Activated CD8-positive, alpha-beta memory T cell treated with anti-CD3 and anti-CD28 coated beads, Interleukin-2, amount 10 ng/mL, durations not matched to agents 7 days and 5 days (primary cell): ENCODE results near the gene SMAD7. TPM values are rescaled to one million over a fixed set of nuclear protein-coding genes. Genes with fewer than 3 reads are reported as not detected.

ENCODE experiments used
- ATAC-seq: fragments of 150-1000 bp; cut with Tn5 transposase; one replicate; pipeline ENCODE4 v1.10.0; 2021; ENCODE audit warnings: moderate library complexity
- CTCF ChIA-PET: fragments of 350-600 bp; sonication (Branson Sonifier 250); formaldehyde crosslinking; loops from one replicate; lab custom pipeline; 2021; ENCODE audit warnings: antibody characterized with exemption; lab: Charles Lee
- DNase-seq: peaks from one replicate; pipeline ENCODE4 v3.0.0-alpha.2; 2020
- H3K27ac Mint-ChIP-seq: one replicate; pipeline ENCODE4 v1.8.0; 2021; ENCODE audit warnings: mild to moderate bottlenecking, mixed read lengths
- H3K27me3 Mint-ChIP-seq: one replicate; pipeline ENCODE4 v1.8.0; 2021; ENCODE audit warnings: mixed read lengths
- H3K36me3 Mint-ChIP-seq: one replicate; pipeline ENCODE4 v1.8.0; 2021; ENCODE audit warnings: mild to moderate bottlenecking, mixed read lengths
- H3K4me1 Mint-ChIP-seq: one replicate; pipeline ENCODE4 v1.8.0; 2021; ENCODE audit warnings: mixed read lengths
- H3K4me3 Mint-ChIP-seq: one replicate; pipeline ENCODE4 v1.8.0; 2021; ENCODE audit warnings: mild to moderate bottlenecking, moderate library complexity, mixed read lengths
- H3K9me3 Mint-ChIP-seq: one replicate; pipeline ENCODE4 v1.8.0; 2022; ENCODE audit warnings: low read depth, mixed read lengths
- total RNA-seq, 2 experiments: library from RNA; stranded (reverse); gene quantifications; one replicate each; pipeline ENCODE4 v1.2.3, GENCODE V29; 2021

SMAD7 gene
- total RNA-seq, 2 experiments from 2014 or later, result 18.5 to 29.3 TPM

DNA sequence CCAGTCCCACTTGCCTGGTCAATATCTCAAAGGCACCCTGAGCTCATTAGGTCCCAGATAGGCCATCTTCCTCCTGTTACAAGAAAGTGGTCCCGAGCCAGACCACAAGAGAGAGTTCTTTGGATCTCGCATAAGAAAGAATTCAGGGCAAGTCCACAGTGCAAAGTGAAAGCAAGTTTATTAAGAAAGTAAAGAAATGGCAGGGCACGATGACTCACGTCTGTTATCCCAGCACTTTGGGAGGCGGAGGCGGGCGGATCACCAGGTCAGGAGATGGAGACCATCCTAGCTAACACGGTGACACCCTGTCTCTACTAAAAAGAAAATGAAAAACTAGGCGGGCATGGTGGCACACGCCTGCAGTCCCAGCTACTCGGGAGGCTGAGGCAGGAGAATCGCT, 10.8 kb upstream of the SMAD7 start:
- Mint-ChIP-seq H3K36me3 (no peaks in the 10 kb centered on the region), H3K27ac (no peak overlapping the region), H3K4me1 (peaks cover 6% of the 10 kb centered on the region), H3K27me3 (peaks cover 24% of the 10 kb centered on the region), H3K4me3 (no peak overlapping the region), H3K9me3 (no peaks in the 10 kb centered on the region)
- CTCF ChIA-PET, result no interaction called here
- ATAC-seq, result no peak
- DNase-seq, result no peak

- CTCF ChIA-PET, result no interaction called here
- ATAC-seq, result no peak
- Mint-ChIP-seq H3K4me1 (peaks cover 17% of the 10 kb centered on the region), H3K27me3 (peaks cover 20% of the 10 kb centered on the region), H3K4me3 (no peak overlapping the region), H3K27ac (no peak overlapping the region), H3K36me3 (no peaks in the 10 kb centered on the region), H3K9me3 (no peaks in the 10 kb centered on the region)
- DNase-seq, result no peak
These were observed 9.5 kb upstream of the SMAD7 start for GRCh38 chr18:48959921-48960920.

DNA sequence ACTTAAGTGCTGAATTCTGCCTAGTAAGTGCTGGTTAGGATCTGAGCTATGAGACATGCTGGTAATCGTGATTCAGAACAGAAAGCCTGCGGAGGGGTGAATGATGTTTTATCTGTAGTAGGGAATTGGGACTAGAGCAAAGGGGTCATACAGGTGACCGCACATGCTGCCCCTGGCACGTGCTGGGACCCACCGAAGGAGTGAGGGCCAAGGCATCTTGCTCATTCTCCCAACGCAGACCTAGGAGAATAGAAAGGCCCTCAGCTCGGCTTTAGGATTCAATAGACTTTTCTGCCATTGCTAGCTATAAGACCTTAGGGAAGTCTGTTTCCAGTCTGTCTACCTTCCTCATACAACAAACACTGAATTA, 8.8 kb upstream of the SMAD7 start:
- no peak overlapping the region for H3K4me3 Mint-ChIP-seq
- CTCF ChIA-PET, result interaction anchor here (1.2 kb wide), 1 partner anchor 14 kb away, joined by 3 read pairs; no protein-coding TSS in a partner anchor
- DNase-seq, result no peak
- no peaks in the 10 kb centered on the region for H3K36me3 Mint-ChIP-seq
- peaks cover 21% of the 10 kb centered on the region for H3K4me1 Mint-ChIP-seq
- ATAC-seq, result no peak
- H3K27me3 Mint-ChIP-seq, result peaks cover 20% of the 10 kb centered on the region
- H3K9me3 Mint-ChIP-seq, result no peaks in the 10 kb centered on the region
- no peak overlapping the region for H3K27ac Mint-ChIP-seq

DNA sequence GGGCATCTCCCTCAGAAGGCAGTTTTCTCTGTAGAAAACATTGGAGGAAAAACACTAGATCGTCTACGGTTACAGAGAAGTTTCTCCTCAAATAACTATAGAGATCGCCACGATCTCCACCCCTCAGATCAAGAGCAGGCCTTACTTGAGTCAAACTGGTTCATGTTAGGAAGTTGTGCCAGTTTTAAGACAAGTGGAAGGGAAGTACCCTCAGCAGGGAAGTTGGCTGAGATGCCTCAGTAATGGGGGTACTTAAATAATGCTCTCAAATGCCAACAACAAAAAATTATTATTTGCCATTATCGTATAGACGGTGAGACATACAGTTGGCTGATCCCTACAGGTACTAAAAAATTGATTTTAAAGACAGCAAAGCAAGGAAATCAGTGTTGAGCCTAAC, 8.2 kb upstream of the SMAD7 start:
- H3K27ac Mint-ChIP-seq, result no peak overlapping the region
- DNase-seq (no peak), ATAC-seq (no peak)
- CTCF ChIA-PET, result interaction anchor here (1.2 kb wide), 1 partner anchor 15 kb away, joined by 3 read pairs; no protein-coding TSS in a partner anchor
- H3K9me3 Mint-ChIP-seq, result no peaks in the 10 kb centered on the region
- H3K4me3 Mint-ChIP-seq, result no peak overlapping the region
- no peaks in the 10 kb centered on the region for H3K36me3 Mint-ChIP-seq
- H3K4me1 Mint-ChIP-seq, result peaks cover 22% of the 10 kb centered on the region
- peaks cover 15% of the 10 kb centered on the region for H3K27me3 Mint-ChIP-seq

GRCh38 chr18:48957616-48958015, 6.9 kb upstream of the SMAD7 start:
- Mint-ChIP-seq H3K36me3 (no peaks in the 10 kb centered on the region), H3K27ac (no peak overlapping the region), H3K27me3 (peaks cover 7% of the 10 kb centered on the region), H3K4me1 (peaks cover 18% of the 10 kb centered on the region), H3K9me3 (no peaks in the 10 kb centered on the region), H3K4me3 (no peak overlapping the region)
- ATAC-seq (no peak), DNase-seq (no peak)
- CTCF ChIA-PET, result interaction anchor here (1.8 kb wide), 1 partner anchor 181 kb away, joined by 4 read pairs; no protein-coding TSS in a partner anchor

GRCh38 chr18:48957136-48957535, 6.4 kb upstream of the SMAD7 start:
- no peaks in the 10 kb centered on the region for H3K9me3 Mint-ChIP-seq
- no peaks in the 10 kb centered on the region for H3K36me3 Mint-ChIP-seq
- CTCF ChIA-PET, result interaction anchor here (1.8 kb wide), 1 partner anchor 181 kb away, joined by 4 read pairs; no protein-coding TSS in a partner anchor
- peaks cover 3% of the 10 kb centered on the region for H3K27me3 Mint-ChIP-seq
- H3K4me1 Mint-ChIP-seq, result peaks cover 18% of the 10 kb centered on the region
- no peak overlapping the region for H3K4me3 Mint-ChIP-seq
- H3K27ac Mint-ChIP-seq, result no peak overlapping the region
- ATAC-seq, result no peak
- no peak for DNase-seq

DNA sequence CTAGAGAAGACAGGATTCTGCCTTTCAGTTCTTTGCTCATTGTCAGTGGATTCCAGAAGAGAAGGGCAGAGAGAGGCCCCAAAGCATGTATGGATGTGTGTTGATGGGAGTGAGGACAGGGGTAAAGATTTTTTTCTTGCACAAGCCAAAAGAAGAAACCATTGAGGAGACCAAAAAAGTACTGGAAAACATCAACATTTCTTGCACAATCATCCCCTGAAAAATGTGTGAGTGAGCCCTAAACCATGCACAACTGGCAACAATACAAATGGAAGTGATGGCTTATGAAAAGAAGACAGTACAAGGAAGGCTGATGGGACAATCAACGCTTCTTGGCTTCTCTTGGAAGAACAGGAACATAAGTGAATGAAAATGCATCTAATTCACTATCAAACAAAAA, 5.6 kb upstream of the SMAD7 start:
- Mint-ChIP-seq H3K9me3 (no peaks in the 10 kb centered on the region), H3K27me3 (no peaks in the 10 kb centered on the region), H3K27ac (no peak overlapping the region), H3K4me1 (peaks cover 18% of the 10 kb centered on the region), H3K36me3 (no peaks in the 10 kb centered on the region), H3K4me3 (no peak overlapping the region)
- DNase-seq, result no peak
- no peak for ATAC-seq
- CTCF ChIA-PET, result interaction anchor here (1.8 kb wide), 1 partner anchor 180 kb away, joined by 4 read pairs; no protein-coding TSS in a partner anchor

DNA sequence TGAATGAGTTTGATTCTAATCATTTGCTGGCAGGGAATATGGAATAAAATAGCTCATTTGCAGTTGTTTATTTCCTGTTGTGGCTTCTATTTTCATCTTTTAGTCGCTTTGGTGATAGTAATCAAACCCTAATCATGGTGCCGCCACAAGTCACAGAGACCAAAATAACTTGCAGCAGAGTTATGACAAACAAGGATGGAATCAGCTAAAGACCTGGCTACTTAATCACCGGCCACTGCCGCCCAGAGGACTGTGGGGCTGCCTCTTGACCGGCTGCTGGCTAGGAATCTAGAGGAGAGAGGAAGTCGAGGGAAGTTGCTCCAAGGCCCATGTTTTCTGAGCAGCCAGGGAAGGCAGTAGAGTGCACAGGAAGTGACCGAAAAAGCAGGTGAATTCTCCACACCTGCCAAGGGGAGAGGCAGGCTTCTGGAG, 5.1 kb upstream of the SMAD7 start:
- no peaks in the 10 kb centered on the region for H3K9me3 Mint-ChIP-seq
- H3K36me3 Mint-ChIP-seq, result peaks cover 1% of the 10 kb centered on the region
- peaks cover 18% of the 10 kb centered on the region for H3K4me1 Mint-ChIP-seq
- no peak for ATAC-seq
- no peak overlapping the region for H3K27ac Mint-ChIP-seq
- DNase-seq, result no peak
- CTCF ChIA-PET, result interaction anchor here (0.8 to 1.8 kb wide), 4 partner anchors 141 to 281 kb away, joined by 3 to 4 read pairs (median 3); no protein-coding TSS in a partner anchor
- H3K27me3 Mint-ChIP-seq, result no peaks in the 10 kb centered on the region
- no peak overlapping the region for H3K4me3 Mint-ChIP-seq

DNA sequence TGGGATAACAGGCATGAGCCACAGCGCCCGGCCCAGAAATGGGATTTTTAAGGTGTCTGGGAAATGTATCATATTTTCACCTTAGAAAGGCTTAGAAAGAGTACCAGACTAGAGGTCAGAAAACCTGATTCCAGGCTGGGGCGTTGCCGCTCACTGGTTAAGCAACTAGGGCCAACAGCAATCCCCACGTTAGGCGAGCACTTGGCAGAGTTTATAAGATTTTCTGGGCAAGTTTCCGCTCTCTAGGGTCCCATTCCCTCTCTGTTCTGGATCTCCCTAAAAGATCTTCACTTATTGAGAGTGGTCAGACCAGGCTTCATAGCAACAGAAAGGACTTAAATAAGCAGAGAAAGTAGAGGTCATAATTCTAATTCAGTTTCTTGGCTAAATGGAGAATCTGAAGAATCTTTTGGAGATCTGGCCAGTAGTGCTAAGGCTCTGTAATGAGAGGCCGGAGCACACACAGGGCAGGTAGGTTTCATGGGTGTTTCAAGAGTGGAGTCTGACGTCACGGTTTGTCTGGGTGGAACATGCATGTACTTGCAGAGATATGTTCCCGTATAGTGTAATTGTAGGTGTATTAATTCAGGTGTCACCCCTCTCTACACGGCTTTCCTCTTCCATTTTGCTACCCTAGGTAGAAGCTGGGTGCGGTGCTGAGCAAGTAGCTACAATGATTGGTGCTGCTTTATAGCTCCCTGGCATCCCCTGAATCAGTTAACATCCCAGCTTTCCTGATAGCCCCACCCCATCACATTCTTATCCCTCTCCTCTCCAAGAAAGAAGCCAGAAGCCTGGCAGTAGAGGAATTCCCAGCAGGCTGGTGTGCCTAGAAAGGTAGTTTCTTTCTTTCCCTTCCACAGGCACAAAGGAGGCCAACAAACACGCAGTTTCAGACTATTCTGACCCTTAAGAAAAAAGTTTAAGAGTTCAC, 4.4 kb upstream of the SMAD7 start:
- no peaks in the 10 kb centered on the region for H3K9me3 Mint-ChIP-seq
- H3K27me3 Mint-ChIP-seq, result no peaks in the 10 kb centered on the region
- no peak overlapping the region for H3K27ac Mint-ChIP-seq
- H3K4me3 Mint-ChIP-seq, result no peak overlapping the region
- ATAC-seq, result no peak
- DNase-seq, result no peak
- H3K4me1 Mint-ChIP-seq, result peaks cover 18% of the 10 kb centered on the region
- CTCF ChIA-PET, result interaction anchor here (0.7 to 1.9 kb wide), 5 partner anchors 19 to 280 kb away, joined by 3 to 9 read pairs (median 3); no protein-coding TSS in a partner anchor
- peaks cover 1% of the 10 kb centered on the region for H3K36me3 Mint-ChIP-seq

DNA sequence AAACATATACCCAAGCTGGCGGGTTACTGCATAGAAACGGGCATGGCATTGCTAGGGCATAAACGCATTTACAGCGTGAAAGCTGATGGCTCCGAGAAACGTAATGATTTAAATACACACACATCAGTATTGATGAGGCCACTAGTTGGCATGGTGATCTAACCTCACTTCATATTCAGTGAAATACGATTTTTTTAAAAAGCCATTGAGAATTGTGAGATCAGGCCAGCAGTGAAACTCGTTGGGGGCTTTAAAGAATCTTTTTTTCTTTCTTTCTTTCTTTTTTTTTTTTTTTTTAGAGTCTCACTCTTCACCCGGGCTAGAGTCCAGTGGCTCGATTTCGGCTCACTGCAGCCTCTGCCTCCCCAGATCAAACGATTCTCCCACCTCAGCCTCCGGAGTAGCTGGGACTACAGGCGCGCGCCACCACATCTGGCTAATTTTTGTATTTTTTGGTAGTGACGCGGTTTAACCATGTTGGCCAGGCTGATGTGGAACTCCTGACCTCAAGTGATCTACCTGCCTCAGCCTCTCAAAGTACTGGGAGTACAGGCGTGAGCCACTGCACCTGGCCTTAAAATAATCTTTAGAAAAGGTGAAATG, 2.4 kb upstream of the SMAD7 start:
- Mint-ChIP-seq H3K9me3 (no peaks in the 10 kb centered on the region), H3K27ac (no peak overlapping the region), H3K36me3 (peaks cover 8% of the 10 kb centered on the region), H3K4me1 (peaks cover 20% of the 10 kb centered on the region), H3K4me3 (peak overlapping the region; percentile 95), H3K27me3 (no peaks in the 10 kb centered on the region)
- CTCF ChIA-PET, result interaction anchor here (0.7 to 2.1 kb wide), 8 partner anchors 12 to 1318 kb away, joined by 3 to 6 read pairs (median 4); no protein-coding TSS in a partner anchor
- DNase-seq (no peak), ATAC-seq (no peak)

DNA sequence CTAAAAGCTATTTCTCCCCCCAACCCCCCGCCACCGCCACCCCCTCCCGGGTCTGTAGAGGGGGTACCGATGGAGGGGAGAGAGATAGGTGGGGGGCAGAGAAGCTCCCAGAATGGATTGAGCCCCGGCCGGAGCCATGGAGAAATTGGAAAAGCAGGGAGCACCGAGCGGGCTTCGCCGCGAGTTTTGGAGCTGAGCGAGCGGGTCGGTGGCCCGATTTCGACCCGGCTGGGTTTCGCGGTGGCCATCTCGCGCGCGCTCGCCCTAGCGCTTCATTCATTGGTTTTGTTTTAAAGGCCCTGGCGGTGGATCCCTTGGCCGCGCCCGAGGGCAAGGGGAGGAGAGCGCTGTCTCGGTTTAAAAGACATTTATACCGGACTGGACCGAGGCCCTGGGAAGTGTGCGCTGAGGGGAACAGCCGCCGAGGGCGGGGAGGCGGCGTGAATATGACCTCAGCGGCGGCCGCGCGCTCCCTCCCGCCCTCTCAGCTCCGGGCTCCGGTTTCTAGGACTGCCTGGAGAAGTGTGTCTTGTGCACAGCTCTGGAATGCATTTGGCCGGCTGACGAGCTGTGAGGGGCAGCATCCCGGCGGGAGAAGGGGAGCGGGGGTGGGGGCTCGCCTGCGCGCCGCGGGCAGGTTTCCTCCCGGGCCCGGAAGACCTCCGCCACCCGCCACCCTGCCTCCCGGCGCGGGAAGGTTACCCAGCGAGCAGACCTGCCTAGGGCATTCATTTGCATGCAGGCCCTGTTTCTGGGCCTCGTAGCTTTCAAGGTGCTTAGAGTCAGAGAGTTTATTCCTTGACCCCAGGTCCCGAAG, 1.7 kb upstream of the SMAD7 start:
- DNase-seq, result peak; percentile 62

More for the DNA sequence above, 1.7 kb upstream of the SMAD7 start:
- CTCF ChIA-PET, result interaction anchor here (1.0 to 2.1 kb wide), 9 partner anchors 11 to 218 kb away, joined by 3 to 6 read pairs (median 4); no protein-coding TSS in a partner anchor
- Mint-ChIP-seq H3K36me3 (peaks cover 15% of the 10 kb centered on the region), H3K27me3 (no peaks in the 10 kb centered on the region), H3K4me3 (peak overlapping the region; percentile 95), H3K4me1 (peaks cover 27% of the 10 kb centered on the region), H3K27ac (peak overlapping the region; percentile 78), H3K9me3 (no peaks in the 10 kb centered on the region)
- ATAC-seq, result peak; percentile 14
